Gastroesophageal sphincter (tissue), 4 donors: Measurements from ENCODE around the gene JAGN1. TPM values are rescaled to one million over a fixed set of nuclear protein-coding genes. Genes with fewer than 3 reads are reported as not detected.
A peak's percentile ranks its signal among the peaks of the same experiment; 100 is the strongest.

Experiments used
- ATAC-seq: fragments of 150-250 bp; one replicate; pipeline ENCODE4 v1.9.1; 2016; ENCODE audit warnings: mild to moderate bottlenecking, moderate library complexity
- H3K27ac ChIP-seq, 4 donors: fragments of 200-600 bp; sonication (generic) in 3 of 4; 1 replicate in 3 of 4; 2 replicates in 1 of 4; pipeline ENCODE4 v1.5.1; 2016 to 2019
- H3K27me3 ChIP-seq: fragments of 200-600 bp; sonication (generic); one replicate; pipeline ENCODE4 v1.5.1; 2019
- H3K36me3 ChIP-seq, 2 donors: fragments of 200-600 bp; sonication (generic); one replicate each; pipeline ENCODE4 v1.5.1; 2019; ENCODE audit warnings: control low read depth in 1 of 2
- H3K4me1 ChIP-seq, 3 donors: fragments of 200-600 bp; sonication (generic); 1 replicate in 2 of 3; 2 replicates in 1 of 3; pipeline ENCODE4 v1.5.1; 2016 to 2019; ENCODE audit warnings: control low read depth in 2 of 3
- H3K4me3 ChIP-seq, 2 donors: fragments of 200-600 bp; sonication (generic); one replicate each; pipeline ENCODE4 v1.5.1; 2019; ENCODE audit warnings: mild to moderate bottlenecking in 1 of 2, moderate library complexity in 1 of 2
- H3K9me3 ChIP-seq, 3 donors: fragments of 200-600 bp; sonication (generic); one replicate each; pipeline ENCODE4 v1.5.1; 2017 to 2019; ENCODE audit warnings: control low read depth in 2 of 3
- EP300 ChIP-seq: sonication (generic); formaldehyde crosslinking; IDR thresholded peaks from one replicate; pipeline ENCODE4 v1.6.1; 2017; ENCODE audit warnings: antibody characterized with exemption, mild to moderate bottlenecking
- POLR2A ChIP-seq, 2 donors: fragments of 450-650 bp; IDR thresholded peaks; one replicate each; pipeline ENCODE4 v1.6.1; 2017; ENCODE audit warnings: antibody characterized with exemption in 2 of 2, mild to moderate bottlenecking in 2 of 2, moderate library complexity in 1 of 2
- POLR2AphosphoS5 ChIP-seq: sonication (generic); formaldehyde crosslinking; IDR thresholded peaks from one replicate; pipeline ENCODE4 v1.6.1; 2017; ENCODE audit warnings: antibody characterized with exemption
- WGBS, 2 donors: methylation state at CpG; one replicate each; pipeline ENCODE4 v1.1.5; 2018; ENCODE audit warnings: low coverage in 1 of 2; 5-methylcytosine and 5-hydroxymethylcytosine counted together
- total RNA-seq, 4 donors: library from RNA; depleted of rRNA; stranded (reverse); fragments of >200 nt; gene quantifications; one replicate each; pipeline ENCODE4 v1.1.0, GENCODE V29; 2016
- TF ChIP-seq, protein P1 (sequence below), 4 experiments: fragments of 200-600 bp in 2 of 4; fragments of 450-650 bp in 2 of 4; sonication (generic) in 1 of 4; IDR thresholded peaks; one replicate each; pipeline ENCODE4 v1.5.1; 2017 to 2019; ENCODE audit warnings: antibody characterized with exemption in 4 of 4, mild to moderate bottlenecking in 2 of 4, moderate library complexity in 2 of 4

Gene JAGN1
- total RNA-seq, 4 donors from 2014 or later: 23.4 to 39.3 (median 31.7) TPM

GRCh38 chr3:9886328-9886727 lies 4.1 kb upstream of the JAGN1 start:
- H3K27ac ChIP-seq: no peak overlapping the region
- peaks cover 0 to 10% (median 0%) of the 10 kb centered on the region in 3 donors for H3K4me1 ChIP-seq
- no peaks in the 10 kb centered on the region for H3K9me3 ChIP-seq
- no peak overlapping the region for H3K4me3 ChIP-seq
- no peak for ATAC-seq
- H3K36me3 ChIP-seq: no peaks in the 10 kb centered on the region
- TF ChIP-seq, protein P1, sequence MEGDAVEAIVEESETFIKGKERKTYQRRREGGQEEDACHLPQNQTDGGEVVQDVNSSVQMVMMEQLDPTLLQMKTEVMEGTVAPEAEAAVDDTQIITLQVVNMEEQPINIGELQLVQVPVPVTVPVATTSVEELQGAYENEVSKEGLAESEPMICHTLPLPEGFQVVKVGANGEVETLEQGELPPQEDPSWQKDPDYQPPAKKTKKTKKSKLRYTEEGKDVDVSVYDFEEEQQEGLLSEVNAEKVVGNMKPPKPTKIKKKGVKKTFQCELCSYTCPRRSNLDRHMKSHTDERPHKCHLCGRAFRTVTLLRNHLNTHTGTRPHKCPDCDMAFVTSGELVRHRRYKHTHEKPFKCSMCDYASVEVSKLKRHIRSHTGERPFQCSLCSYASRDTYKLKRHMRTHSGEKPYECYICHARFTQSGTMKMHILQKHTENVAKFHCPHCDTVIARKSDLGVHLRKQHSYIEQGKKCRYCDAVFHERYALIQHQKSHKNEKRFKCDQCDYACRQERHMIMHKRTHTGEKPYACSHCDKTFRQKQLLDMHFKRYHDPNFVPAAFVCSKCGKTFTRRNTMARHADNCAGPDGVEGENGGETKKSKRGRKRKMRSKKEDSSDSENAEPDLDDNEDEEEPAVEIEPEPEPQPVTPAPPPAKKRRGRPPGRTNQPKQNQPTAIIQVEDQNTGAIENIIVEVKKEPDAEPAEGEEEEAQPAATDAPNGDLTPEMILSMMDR (IDR thresholded peaks at IDR 0.05): no peak
- TF ChIP-seq POLR2A (IDR thresholded peaks at IDR 0.05) (no peak), EP300 (no peak), POLR2AphosphoS5 (no peak)
- no peaks in the 10 kb centered on the region for H3K27me3 ChIP-seq

DNA sequence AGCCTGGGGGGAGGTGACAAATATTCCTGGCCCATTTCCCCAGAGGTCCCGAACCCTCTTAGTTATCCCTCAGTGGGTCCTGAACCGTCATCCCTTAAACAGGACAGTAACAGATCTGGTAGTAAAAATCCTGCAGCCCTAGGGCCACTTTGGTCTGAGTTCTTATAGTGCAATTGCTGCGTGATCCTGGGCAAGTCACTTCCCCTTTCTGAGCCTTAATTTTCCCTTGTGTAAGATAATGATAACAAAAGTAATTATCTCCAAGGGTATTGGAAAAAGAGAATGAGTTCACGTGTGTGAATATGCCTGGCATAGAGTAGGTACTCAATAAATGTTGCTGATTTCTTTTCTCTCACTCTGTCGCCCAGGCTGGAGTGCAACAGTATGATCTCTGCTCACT lies 2.9 kb upstream of the JAGN1 start:
- no peaks in the 10 kb centered on the region for H3K27me3 ChIP-seq
- H3K36me3 ChIP-seq: peaks cover 0 to 2% of the 10 kb centered on the region in 2 donors
- TF ChIP-seq POLR2A (IDR thresholded peaks at IDR 0.05) (no peak), POLR2AphosphoS5 (no peak), EP300 (no peak)
- TF ChIP-seq, protein P1 (IDR thresholded peaks at IDR 0.05): no peak
- H3K4me3 ChIP-seq: no peak overlapping the region
- H3K9me3 ChIP-seq: no peaks in the 10 kb centered on the region
- 78 to 91% methylated on average over 5 of the region's 5 CpGs for WGBS, 2 donors
- peaks cover 0 to 21% (median 0%) of the 10 kb centered on the region in 3 donors for H3K4me1 ChIP-seq
- no peak overlapping the region for H3K27ac ChIP-seq
- no peak for ATAC-seq

- Histone ChIP-seq H3K4me3 (no peak overlapping the region), H3K27me3 (no peaks in the 10 kb centered on the region), H3K36me3 (peaks cover 0 to 12% of the 10 kb centered on the region in 2 donors), H3K9me3 (no peaks in the 10 kb centered on the region), H3K4me1 (peaks cover 0 to 30% (median 0%) of the 10 kb centered on the region in 3 donors), H3K27ac (no peak overlapping the region)
- TF ChIP-seq POLR2A (IDR thresholded peaks at IDR 0.05) (no peak), POLR2AphosphoS5 (no peak), EP300 (no peak)
- TF ChIP-seq, protein P1 (IDR thresholded peaks at IDR 0.05): no peak
- WGBS, 2 donors: 85% methylated on average over 3 of the region's 3 CpGs; no CpG with 5 or more reads in 1 of the 2 donors
- ATAC-seq: no peak
These were observed 1.9 kb upstream of the JAGN1 start for GRCh38 chr3:9888540-9888939.

DNA sequence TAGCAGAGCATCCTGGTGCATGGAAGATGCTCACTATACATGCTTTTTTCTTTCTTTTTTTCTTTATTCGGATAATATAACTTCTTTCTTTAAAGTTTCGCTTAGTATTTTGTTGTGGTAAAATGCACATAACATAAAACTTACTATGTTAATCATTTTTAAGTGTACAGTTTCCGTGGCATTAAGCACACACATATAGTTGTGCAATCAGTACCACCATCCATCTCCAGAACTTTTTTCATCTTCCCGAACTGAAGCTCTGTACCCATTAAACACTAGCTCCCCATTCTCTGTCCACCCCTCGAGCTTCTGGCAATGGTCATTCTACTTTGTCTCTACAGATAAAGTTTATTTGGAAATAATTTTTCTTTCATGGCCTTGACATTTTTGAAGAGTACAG lies 1.0 kb upstream of the JAGN1 start:
- Histone ChIP-seq H3K9me3 (no peaks in the 10 kb centered on the region), H3K27ac (peak overlapping the region in 2 of 4 donors; percentile 97 to 99), H3K36me3 (peaks cover 0 to 16% of the 10 kb centered on the region in 2 donors), H3K27me3 (no peaks in the 10 kb centered on the region), H3K4me3 (no peak overlapping the region), H3K4me1 (peaks cover 0 to 39% (median 0%) of the 10 kb centered on the region in 3 donors)
- WGBS, 2 donors: 74 to 76% methylated on average over 5 of the region's 5 CpGs
- no peak for ATAC-seq
- TF ChIP-seq, protein P1 (IDR thresholded peaks at IDR 0.05): no peak
- TF ChIP-seq POLR2A (IDR thresholded peaks at IDR 0.05): no peak
- no peak for TF ChIP-seq POLR2AphosphoS5
- no peak for TF ChIP-seq EP300

- H3K9me3 ChIP-seq: no peaks in the 10 kb centered on the region
- WGBS, 2 donors: 5 to 13% methylated on average over 7 to 12 of the region's 12 CpGs
- no peaks in the 10 kb centered on the region for H3K27me3 ChIP-seq
- no peak for ATAC-seq
- TF ChIP-seq, protein P1 (IDR thresholded peaks at IDR 0.05): no peak
- TF ChIP-seq EP300 (no peak), POLR2A (IDR thresholded peaks at IDR 0.05) (no peak), POLR2AphosphoS5 (no peak)
- peak overlapping the region; percentile 91 for H3K4me3 ChIP-seq
- H3K36me3 ChIP-seq: peaks cover 0 to 16% of the 10 kb centered on the region in 2 donors
- peaks cover 0 to 39% (median 0%) of the 10 kb centered on the region in 3 donors for H3K4me1 ChIP-seq
- peak overlapping the region; percentile 95 to 99 (median 98) for H3K27ac ChIP-seq
These were observed 737 bp downstream of the JAGN1 start for GRCh38 chr3:9891072-9891622.
